Effector CD4-positive, alpha-beta T cell (primary cell): ENCODE data around the gene CAB39.

Experiments
- DNase-seq: peaks from one replicate; pipeline ENCODE4 v3.0.0-alpha.2; 2020

CAB39 gene

GRCh38 chr2:230823264-230823964 is 110.8 kb downstream of the CAB39 start:
- no peak for DNase-seq

GRCh38 chr2:230824406-230824978 is 111.8 kb downstream of the CAB39 start:
- peak; percentile 42 for DNase-seq

- no peak for DNase-seq
These were observed 112.7 kb downstream of the CAB39 start for GRCh38 chr2:230825354-230825753.

GRCh38 chr2:230827774-230828271 is 115.2 kb downstream of the CAB39 start:
- no peak for DNase-seq

- DNase-seq: no peak
These were observed 115.8 kb downstream of the CAB39 start for GRCh38 chr2:230828272-230828961.

GRCh38 chr2:230829293-230829692 is 116.7 kb downstream of the CAB39 start:
- DNase-seq: no peak

GRCh38 chr2:230829959-230830358 is 117.3 kb downstream of the CAB39 start:
- no peak for DNase-seq

GRCh38 chr2:230830428-230830827 is 117.8 kb downstream of the CAB39 start:
- no peak for DNase-seq

- no peak for DNase-seq
These were observed 127.7 kb downstream of the CAB39 start for GRCh38 chr2:230840301-230840700.

GRCh38 chr2:230842473-230842872 is 129.8 kb downstream of the CAB39 start:
- no peak for DNase-seq

- no peak for DNase-seq
These were observed 130.5 kb downstream of the CAB39 start for GRCh38 chr2:230843132-230843531.

- no peak for DNase-seq
These were observed 133.7 kb downstream of the CAB39 start for GRCh38 chr2:230846360-230846759.

- peak; percentile 76 for DNase-seq
These were observed 135.3 kb downstream of the CAB39 start for GRCh38 chr2:230847883-230848388.

- peak; percentile 58 for DNase-seq
These were observed 137.2 kb downstream of the CAB39 start for GRCh38 chr2:230849633-230850357.

- DNase-seq: no peak
These were observed 137.7 kb downstream of the CAB39 start for GRCh38 chr2:230850358-230850658.

- no peak for DNase-seq
These were observed 139.5 kb downstream of the CAB39 start for GRCh38 chr2:230852113-230852512.

- DNase-seq: no peak
These were observed 149.1 kb downstream of the CAB39 start for GRCh38 chr2:230861552-230862255.

- DNase-seq: no peak
These were observed 149.7 kb downstream of the CAB39 start for GRCh38 chr2:230862292-230862691.

GRCh38 chr2:230863031-230863430 is 150.4 kb downstream of the CAB39 start:
- no peak for DNase-seq

GRCh38 chr2:230863442-230864121 is 150.9 kb downstream of the CAB39 start:
- DNase-seq: no peak

GRCh38 chr2:230864122-230864604 is 151.5 kb downstream of the CAB39 start:
- no peak for DNase-seq
